A673 (cell line): ENCODE results near the gene PGRMC2. TPM values are rescaled to one million over a fixed set of nuclear protein-coding genes. Genes with fewer than 3 reads are reported as not detected.

Experiments used
- BruUV-seq: library from RNA; stranded (reverse); fragments of 400-500 nt; replicated peaks from 2 replicates; lab custom pipeline; 2021; lab: Mats Ljungman, UMichigan
- CTCF ChIA-PET: fragments of 300-600 bp; sonication (Branson Sonifier 250); formaldehyde crosslinking; loops from one replicate; lab custom pipeline; 2022; ENCODE audit warnings: antibody characterized with exemption; lab: Charles Lee
- POLR2A ChIA-PET: fragments of 300-600 bp; sonication (Branson Sonifier 250); formaldehyde crosslinking; loops from one replicate; lab custom pipeline; 2022; ENCODE audit warnings: antibody characterized with exemption; ENCODE audit not compliant: low non-redundant PET; lab: Charles Lee
- DNase-seq: peaks from one replicate; pipeline ENCODE4 v3.0.0-alpha.2; 2015; ENCODE audit warnings: low spot score
- H3K27ac ChIP-seq: fragments of 200-600 bp; sonication (generic); 2 replicates; pipeline ENCODE4 v1.5.1; 2016; ENCODE audit warnings: mixed run types, low read depth, mild to moderate bottlenecking, mixed read lengths, antibody characterized with exemption, low read length; ENCODE audit not compliant: poor library complexity, severe bottlenecking
- H3K27me3 ChIP-seq: fragments of 200-600 bp; sonication (generic); replicated peaks from 2 replicates; pipeline ENCODE4 v1.6.1; 2017; ENCODE audit warnings: mixed run types, low read depth, mild to moderate bottlenecking, mixed read lengths, antibody characterized with exemption, low read length; ENCODE audit not compliant: insufficient read depth, poor library complexity
- H3K36me3 ChIP-seq: fragments of 200-600 bp; sonication (generic); 2 replicates; pipeline ENCODE4 v1.6.1; 2016; ENCODE audit warnings: mixed run types, mild to moderate bottlenecking, mixed read lengths, antibody characterized with exemption, low read length; ENCODE audit not compliant: insufficient read depth, poor library complexity, severe bottlenecking
- H3K4me1 ChIP-seq: fragments of 200-600 bp; sonication (generic); 2 replicates; pipeline ENCODE4 v1.6.1; 2017; ENCODE audit warnings: mixed run types, mild to moderate bottlenecking, mixed read lengths, antibody characterized with exemption, low read length; ENCODE audit not compliant: insufficient read depth, poor library complexity, severe bottlenecking
- H3K4me3 ChIP-seq: fragments of 200-600 bp; sonication (generic); 2 replicates; pipeline ENCODE4 v1.5.1; 2016; ENCODE audit warnings: low read depth, mixed run types, mild to moderate bottlenecking, mixed read lengths, low read length; ENCODE audit not compliant: poor library complexity, severe bottlenecking
- H3K9me3 ChIP-seq: fragments of 200-600 bp; sonication (generic); 2 replicates; pipeline ENCODE4 v1.6.1; 2016; ENCODE audit warnings: mixed run types, low read depth, mild to moderate bottlenecking, mixed read lengths, antibody characterized with exemption, low read length; ENCODE audit not compliant: poor library complexity, severe bottlenecking
- EZH2 ChIP-seq: fragments of 200-600 bp; sonication (generic); IDR thresholded peaks from 2 replicates; pipeline ENCODE4 v1.6.1; 2017; ENCODE audit warnings: borderline replicate concordance, low read depth, mild to moderate bottlenecking, mixed read lengths, antibody characterized with exemption, low read length; ENCODE audit not compliant: poor library complexity, severe bottlenecking
- intact Hi-C: fragments of 100-400 bp; cut with micrococcal nuclease; formaldehyde crosslinking; loops from one replicate; pipeline ENCODE4 v1.10.0; 2022; ENCODE audit not compliant: unreplicated experiment
- total RNA-seq: library from RNA; stranded (reverse); gene quantifications from 2 replicates; pipeline ENCODE4 v1.2.3, GENCODE V29; 2021
- TF ChIP-seq, protein P1 (sequence below): fragments of 300-800, 200-600 bp; sonication (generic); conservative IDR thresholded peaks from 2 replicates; pipeline ENCODE4 v1.5.1; 2017; ENCODE audit warnings: low read depth, mild to moderate bottlenecking, antibody characterized with exemption, low read length, moderate library complexity, mixed read lengths

Gene PGRMC2
- total RNA-seq, 1 experiment from 2014 or later: 51.7 TPM

DNA sequence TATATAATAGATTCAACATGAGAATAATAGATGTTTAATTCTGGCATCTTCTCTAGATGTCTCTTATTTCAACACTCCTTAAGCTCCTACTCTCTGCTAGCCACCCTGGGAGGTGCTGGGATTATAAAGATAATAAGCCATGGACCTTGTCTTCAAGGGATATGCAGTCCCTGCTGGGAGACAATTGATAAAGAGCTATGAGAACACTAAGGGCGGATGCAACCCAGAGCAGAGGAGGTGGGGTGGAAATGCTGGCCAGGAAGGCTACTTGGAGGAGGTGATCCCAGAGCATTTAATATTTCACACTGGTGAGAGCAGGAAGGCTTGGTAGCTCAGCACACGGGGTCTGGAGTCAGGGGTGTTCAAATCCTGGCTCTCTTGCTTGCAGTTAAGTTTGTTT is 18.3 kb upstream of the PGRMC2 start:
- DNase-seq: no peak
- no peaks in the 10 kb centered on the region for H3K36me3 ChIP-seq
- H3K4me3 ChIP-seq: no peak overlapping the region
- BruUV-seq: no TSS peak
- ChIA-PET CTCF (no interaction called here), POLR2A (no interaction called here)
- H3K27me3 ChIP-seq: no peaks in the 10 kb centered on the region
- no peak for TF ChIP-seq EZH2
- TF ChIP-seq, protein P1, sequence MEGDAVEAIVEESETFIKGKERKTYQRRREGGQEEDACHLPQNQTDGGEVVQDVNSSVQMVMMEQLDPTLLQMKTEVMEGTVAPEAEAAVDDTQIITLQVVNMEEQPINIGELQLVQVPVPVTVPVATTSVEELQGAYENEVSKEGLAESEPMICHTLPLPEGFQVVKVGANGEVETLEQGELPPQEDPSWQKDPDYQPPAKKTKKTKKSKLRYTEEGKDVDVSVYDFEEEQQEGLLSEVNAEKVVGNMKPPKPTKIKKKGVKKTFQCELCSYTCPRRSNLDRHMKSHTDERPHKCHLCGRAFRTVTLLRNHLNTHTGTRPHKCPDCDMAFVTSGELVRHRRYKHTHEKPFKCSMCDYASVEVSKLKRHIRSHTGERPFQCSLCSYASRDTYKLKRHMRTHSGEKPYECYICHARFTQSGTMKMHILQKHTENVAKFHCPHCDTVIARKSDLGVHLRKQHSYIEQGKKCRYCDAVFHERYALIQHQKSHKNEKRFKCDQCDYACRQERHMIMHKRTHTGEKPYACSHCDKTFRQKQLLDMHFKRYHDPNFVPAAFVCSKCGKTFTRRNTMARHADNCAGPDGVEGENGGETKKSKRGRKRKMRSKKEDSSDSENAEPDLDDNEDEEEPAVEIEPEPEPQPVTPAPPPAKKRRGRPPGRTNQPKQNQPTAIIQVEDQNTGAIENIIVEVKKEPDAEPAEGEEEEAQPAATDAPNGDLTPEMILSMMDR: no peak
- intact Hi-C loops: no loop called here
- H3K4me1 ChIP-seq: no peaks in the 10 kb centered on the region
- H3K9me3 ChIP-seq: no peaks in the 10 kb centered on the region
- H3K27ac ChIP-seq: no peak overlapping the region

DNA sequence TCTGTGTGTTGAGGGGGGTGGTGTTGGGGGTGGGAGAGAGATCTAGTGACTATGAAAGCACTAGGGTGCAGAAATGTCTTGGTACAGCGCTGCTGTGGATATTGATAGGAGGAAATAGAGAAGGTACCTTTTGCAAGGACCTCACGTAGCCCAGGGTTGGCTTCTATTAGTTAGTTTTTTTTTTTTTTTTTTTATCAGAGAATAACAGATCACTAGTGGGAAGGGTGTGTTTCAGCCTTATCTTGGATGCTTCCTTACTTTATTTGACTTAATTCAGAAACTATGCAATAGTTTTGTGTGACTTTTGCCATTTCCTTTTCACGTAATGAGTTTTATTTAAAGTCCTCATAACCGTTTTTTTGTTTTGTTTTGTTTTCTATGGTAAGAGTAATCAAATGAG is 16.4 kb upstream of the PGRMC2 start:
- Histone ChIP-seq H3K4me1 (no peaks in the 10 kb centered on the region), H3K27ac (no peak overlapping the region), H3K27me3 (no peaks in the 10 kb centered on the region), H3K9me3 (no peaks in the 10 kb centered on the region), H3K36me3 (no peaks in the 10 kb centered on the region), H3K4me3 (no peak overlapping the region)
- ChIA-PET POLR2A (no interaction called here), CTCF (no interaction called here)
- no TSS peak for BruUV-seq
- TF ChIP-seq, protein P1: no peak
- TF ChIP-seq EZH2: no peak
- no peak for DNase-seq
- intact Hi-C loops: no loop called here

DNA sequence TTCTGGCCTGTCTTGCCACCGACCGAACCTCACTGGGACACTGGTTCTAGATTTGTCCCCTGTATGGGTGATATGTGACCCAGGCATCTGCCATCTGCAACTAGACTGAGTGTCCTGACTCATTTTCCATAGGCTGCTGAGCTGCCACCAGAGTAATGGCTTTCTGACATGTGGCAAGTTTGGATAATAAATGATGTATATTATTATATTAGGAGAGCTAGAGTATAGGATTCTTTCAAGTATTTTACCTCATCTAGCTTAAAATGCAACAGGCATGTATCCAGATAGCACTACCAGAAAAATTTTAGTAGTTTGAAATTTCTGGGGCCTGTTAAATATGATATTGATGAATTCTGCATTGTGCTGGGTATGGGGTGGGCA is 15.8 kb upstream of the PGRMC2 start:
- Histone ChIP-seq H3K36me3 (no peaks in the 10 kb centered on the region), H3K4me1 (no peaks in the 10 kb centered on the region), H3K4me3 (no peak overlapping the region), H3K27ac (no peak overlapping the region), H3K27me3 (no peaks in the 10 kb centered on the region), H3K9me3 (no peaks in the 10 kb centered on the region)
- ChIA-PET CTCF (no interaction called here), POLR2A (no interaction called here)
- intact Hi-C loops: no loop called here
- TF ChIP-seq, protein P1: no peak
- TF ChIP-seq EZH2: no peak
- DNase-seq: no peak
- no TSS peak for BruUV-seq
